AG10803 (cell line): Measurements from ENCODE around the gene TTC6.

Experiments
- DNase-seq: peaks from one replicate; pipeline ENCODE4 v3.0.0; 2010; ENCODE audit warnings: low read depth
- H3K4me3 ChIP-seq: 2 replicates; pipeline ENCODE4 v1.5.1; 2011; ENCODE audit warnings: mild to moderate bottlenecking, low read length, control low read depth
- CTCF ChIP-seq: conservative IDR thresholded peaks from 2 replicates; pipeline ENCODE4 v1.5.1; 2011; ENCODE audit warnings: mild to moderate bottlenecking, low read length, control low read depth, inconsistent platforms

TTC6 gene

GRCh38 chr14:37594238-37594970, 1.0 kb upstream of the TTC6 start:
- DNase-seq: peak; percentile 67
- TF ChIP-seq CTCF: peak; percentile 94
- H3K4me3 ChIP-seq: peak overlapping the region; percentile 67

DNA sequence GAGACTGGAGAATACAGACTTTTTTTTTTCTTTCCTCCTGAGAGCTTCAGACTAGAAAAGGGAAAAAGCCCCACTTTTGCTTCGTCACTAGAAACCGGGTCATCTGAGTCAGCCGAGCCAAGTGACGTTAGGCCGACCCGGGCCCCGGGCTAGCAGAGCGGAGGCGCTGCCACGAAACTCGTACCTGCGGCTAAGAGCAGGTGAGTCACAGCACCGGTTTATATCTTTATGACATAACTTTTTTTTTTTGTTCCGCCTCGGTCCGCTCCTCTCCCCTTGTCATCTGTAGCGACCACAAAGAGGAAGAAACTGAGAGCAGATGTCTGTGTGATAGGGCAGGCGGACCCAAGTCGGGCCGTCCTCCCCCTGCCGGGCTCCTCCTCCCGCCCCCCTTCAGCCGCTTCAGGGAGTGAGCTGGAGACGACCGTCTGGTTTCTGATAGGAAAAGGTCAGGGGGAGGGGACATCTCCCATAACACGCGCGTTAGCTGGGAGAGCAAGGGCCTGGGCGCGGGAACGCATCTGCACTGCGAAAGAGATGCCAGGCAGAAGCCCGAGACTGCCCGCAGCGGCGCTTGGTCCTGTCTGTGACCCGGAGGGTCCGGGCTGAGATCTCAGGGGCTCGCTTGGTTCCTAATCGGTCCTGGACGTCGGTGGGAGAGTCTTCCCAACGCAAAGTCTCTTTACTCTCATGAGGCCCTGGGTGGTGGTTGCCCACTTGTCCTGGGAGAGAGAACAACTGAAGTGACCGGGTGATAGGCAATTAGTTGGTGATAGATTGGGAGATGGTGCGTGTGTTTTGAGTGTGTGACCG, 586 bp downstream of the TTC6 start:
- no peak for DNase-seq
- TF ChIP-seq CTCF: no peak
- peak overlapping the region; percentile 22 for H3K4me3 ChIP-seq

DNA sequence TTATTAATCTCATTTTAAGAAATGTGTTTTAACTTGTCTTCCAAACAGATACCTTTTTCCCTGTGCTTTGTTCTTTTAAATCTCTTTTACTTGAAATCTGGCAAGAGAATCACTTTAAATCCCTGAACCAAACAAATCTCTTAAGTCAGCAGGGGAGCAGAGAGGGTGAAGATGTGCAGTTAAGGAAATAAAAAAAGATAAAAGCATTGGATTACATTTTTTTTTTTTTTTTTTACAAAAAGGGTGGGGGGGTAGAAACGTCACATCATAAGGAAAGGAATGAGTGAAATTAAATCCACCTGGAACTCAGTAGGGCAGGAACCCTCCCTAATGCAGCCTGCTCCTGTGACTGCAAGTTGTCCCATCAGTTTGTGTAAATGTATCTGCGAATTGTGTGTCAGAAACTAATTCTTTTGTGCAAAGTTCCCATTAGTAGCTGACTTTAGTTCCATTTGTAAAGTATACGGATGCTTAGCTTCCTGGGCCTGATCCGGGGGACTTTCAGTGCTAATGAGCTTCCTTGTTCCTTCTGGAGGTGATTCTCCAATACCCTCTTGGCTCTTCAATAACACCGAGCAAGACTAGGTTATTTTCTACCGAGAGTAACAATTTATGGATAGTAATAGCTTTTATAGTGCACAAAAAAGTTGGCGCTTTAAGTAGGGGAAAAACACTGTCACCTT, 1.5 kb downstream of the TTC6 start:
- no peak for TF ChIP-seq CTCF
- DNase-seq: no peak
- no peak overlapping the region for H3K4me3 ChIP-seq

DNA sequence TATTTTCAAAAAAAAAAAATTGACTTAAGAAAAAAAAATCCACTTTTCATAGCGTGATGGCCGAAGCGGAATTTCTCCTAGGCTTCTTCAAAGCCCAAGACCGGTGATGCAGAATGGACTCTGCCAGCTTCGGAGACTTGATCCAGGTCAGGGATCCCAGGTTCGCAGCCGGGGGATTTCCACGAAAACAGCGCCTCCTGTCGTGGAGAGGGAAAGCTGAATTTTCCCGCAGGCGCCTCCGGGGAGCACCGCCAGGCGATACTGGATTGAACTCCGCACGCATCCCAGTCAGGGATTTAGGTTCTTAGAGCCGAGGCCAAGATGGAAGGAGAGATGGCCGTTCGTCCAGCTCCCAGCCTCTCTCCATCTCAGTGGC, 2.1 kb downstream of the TTC6 start:
- peak; percentile 10 for DNase-seq
- peak; percentile 42 for TF ChIP-seq CTCF
- no peak overlapping the region for H3K4me3 ChIP-seq

DNA sequence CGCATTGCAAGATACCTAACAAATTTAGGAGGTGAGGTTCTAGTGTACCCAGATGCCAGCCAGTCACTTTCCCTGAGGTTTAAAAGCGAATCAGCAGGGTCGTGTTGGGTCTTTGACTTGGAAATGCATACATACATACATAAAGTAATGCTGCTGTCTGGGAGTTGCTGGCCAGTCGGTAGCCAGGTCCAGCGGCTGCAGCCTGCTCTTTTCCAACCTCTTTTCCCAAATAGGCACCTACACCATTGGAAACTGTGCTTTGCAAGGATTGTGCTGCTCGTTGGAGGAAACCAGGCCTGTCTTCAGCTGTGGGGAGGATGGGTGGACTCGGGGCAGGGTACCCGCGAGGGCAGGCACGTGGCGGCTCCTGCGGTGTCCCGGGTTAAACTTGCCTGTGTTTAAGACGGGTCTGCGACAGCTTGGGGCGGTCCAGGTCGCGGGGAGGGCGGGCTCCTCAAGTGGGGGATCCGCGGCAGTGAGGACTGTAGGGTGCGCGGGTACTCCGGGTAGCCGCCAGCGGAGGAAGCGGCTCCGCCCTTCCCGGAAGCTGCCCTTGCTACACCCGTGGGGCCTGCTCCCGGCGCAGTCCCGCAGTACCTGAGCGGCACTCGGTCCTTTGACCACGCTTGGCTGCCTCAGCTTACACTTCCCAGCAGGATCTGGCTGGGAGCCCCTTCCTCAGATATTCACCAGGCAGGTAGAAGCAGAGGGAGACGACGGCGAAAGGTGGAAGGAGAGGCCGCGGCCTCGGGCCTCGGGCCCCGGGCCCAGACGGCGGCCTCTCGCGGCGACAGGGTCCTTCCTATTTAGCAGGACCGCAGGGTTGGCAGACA, 2.7 kb downstream of the TTC6 start:
- no peak overlapping the region for H3K4me3 ChIP-seq
- TF ChIP-seq CTCF: no peak
- DNase-seq: no peak

DNA sequence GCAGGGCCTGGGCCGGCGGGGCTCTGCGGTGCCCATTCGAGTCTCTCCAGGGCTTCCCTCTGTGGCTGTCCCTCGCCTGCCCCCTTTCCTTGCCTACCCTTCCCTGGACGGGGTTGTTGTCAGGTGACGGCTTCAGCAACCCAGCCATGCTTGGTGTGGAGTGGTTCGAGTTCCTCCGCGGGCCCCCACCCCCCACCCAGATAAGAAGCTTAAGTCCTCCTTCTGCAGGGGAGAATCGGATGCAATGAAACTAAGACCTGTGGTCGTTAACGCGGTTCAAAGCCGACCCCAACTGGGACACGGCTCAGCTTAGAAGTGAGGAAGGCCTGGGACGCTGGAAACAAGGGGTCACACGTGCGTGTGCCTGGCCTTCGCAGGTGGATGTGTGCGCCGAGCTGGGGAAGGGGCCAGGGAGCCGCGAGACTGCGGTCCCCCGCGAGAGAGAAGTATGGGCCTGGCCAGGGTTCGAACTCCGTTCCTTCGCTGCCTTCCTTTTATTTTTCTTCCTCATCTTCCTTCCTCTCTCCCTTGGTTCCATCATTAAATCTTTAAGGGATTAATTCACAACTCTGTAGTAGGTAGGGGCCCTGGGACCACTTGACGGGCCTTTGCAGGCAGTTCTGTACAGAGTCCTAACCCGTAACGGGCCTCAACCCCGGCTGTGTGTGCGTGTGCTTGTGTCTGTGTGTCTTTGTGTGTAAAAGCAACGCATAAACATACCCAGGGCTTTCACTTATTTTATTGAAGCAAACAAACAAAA, 3.5 kb downstream of the TTC6 start:
- no peak overlapping the region for H3K4me3 ChIP-seq
- TF ChIP-seq CTCF: no peak
- DNase-seq: no peak
